ENCODE measurements around the gene COMTD1. TPM values are rescaled to one million over a fixed set of nuclear protein-coding genes. Genes with fewer than 3 reads are reported as not detected.
"Not testable (repeated sequence)": the region's sequence is repeated elsewhere in the genome, so short reads cannot be mapped to it uniquely, and the experiment has no call there.

The COMTD1 gene
- total RNA-seq, 2 donors from 2014 or later, result 9.6 to 14.4 TPM

DNA sequence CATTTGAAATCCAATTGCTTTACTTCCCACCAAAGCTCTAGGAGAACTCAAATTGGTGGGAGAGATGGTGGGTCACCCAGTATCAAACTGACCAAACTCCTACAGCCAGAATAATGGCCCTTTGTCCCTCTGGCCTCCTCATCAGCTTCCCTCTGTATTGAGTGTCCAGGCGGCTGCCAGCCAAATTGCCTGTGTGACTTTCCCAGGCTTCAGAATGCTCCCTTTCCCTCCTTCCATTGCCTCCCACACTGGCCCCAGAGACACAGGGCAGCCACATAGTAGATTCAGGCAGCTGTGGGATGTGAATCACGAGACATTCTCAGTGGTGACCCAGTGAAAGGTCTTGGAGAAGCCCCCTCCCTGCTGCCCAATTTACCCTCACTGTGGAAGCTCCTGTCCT lies 37.9 kb downstream of the COMTD1 start:
- H3K36me3 Mint-ChIP-seq (ENCODE audit: low read depth), result peaks cover 13% of the 10 kb centered on the region

DNA sequence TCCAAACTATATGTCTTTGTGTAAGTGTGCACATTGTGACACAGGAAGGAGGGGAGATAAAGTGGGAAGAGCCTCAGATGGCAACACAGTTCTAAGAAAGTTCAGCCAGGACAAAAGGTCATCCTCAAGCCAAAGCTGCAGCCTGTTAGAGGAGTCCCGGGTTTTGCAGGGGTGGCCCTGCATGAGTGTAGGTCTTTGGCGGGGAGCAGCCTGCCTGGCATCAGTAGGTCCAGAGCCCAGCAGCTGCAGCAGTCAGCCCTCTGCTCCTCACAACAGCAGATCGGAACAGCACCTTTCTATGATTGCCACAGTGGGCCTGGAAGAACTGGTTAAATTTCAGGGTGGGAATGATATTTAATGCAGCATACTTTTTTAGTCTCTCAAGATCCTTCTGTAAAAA lies 38.7 kb downstream of the COMTD1 start:
- WGBS, 2 experiments (ENCODE audit: insufficient coverage in 1 of 2, insufficient read length in 1 of 2), result 92 to 94% methylated on average over 2 to 3 of the region's 3 CpGs
- H3K4me3 ChIP-seq (ENCODE audit: low read length), result no peak overlapping the region
- no peaks in the 10 kb centered on the region for H3K27me3 ChIP-seq (ENCODE audit: control insufficient read depth, insufficient read depth, low read length, poor library complexity, severe bottlenecking)
- H3K4me1 ChIP-seq (ENCODE audit: control insufficient read depth, insufficient read depth, low read length), result no peaks in the 10 kb centered on the region
- TF ChIP-seq, protein P1, sequence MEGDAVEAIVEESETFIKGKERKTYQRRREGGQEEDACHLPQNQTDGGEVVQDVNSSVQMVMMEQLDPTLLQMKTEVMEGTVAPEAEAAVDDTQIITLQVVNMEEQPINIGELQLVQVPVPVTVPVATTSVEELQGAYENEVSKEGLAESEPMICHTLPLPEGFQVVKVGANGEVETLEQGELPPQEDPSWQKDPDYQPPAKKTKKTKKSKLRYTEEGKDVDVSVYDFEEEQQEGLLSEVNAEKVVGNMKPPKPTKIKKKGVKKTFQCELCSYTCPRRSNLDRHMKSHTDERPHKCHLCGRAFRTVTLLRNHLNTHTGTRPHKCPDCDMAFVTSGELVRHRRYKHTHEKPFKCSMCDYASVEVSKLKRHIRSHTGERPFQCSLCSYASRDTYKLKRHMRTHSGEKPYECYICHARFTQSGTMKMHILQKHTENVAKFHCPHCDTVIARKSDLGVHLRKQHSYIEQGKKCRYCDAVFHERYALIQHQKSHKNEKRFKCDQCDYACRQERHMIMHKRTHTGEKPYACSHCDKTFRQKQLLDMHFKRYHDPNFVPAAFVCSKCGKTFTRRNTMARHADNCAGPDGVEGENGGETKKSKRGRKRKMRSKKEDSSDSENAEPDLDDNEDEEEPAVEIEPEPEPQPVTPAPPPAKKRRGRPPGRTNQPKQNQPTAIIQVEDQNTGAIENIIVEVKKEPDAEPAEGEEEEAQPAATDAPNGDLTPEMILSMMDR (conservative IDR thresholded peaks at IDR 0.05), result no peak
- Mint-ChIP-seq H3K27me3 (ENCODE audit: insufficient read depth) (no peaks in the 10 kb centered on the region), H3K36me3 (ENCODE audit: low read depth) (peaks cover 14% of the 10 kb centered on the region), H3K4me1 (peaks cover 2% of the 10 kb centered on the region), H3K9me3 (no peaks in the 10 kb centered on the region), H3K27ac (no peak overlapping the region), H3K4me3 (no peak overlapping the region)
- no peaks in the 10 kb centered on the region for H3K36me3 ChIP-seq (ENCODE audit: control insufficient read depth, insufficient read depth, low read length)
- no peaks in the 10 kb centered on the region for H3K9me3 ChIP-seq (ENCODE audit: control insufficient read depth, low read length)
- no peak overlapping the region for H3K27ac ChIP-seq (ENCODE audit: low read depth, low read length)
- no peak for DNase-seq
- H3K9ac ChIP-seq (ENCODE audit: extremely low read depth, low read length, poor library complexity, severe bottlenecking), result no peak overlapping the region

More for the DNA sequence above, 37.9 kb downstream of the COMTD1 start:
- TF ChIP-seq, protein P1 (conservative IDR thresholded peaks at IDR 0.05), result no peak
- Histone ChIP-seq H3K27me3 (ENCODE audit: control insufficient read depth, insufficient read depth, low read length, poor library complexity, severe bottlenecking) (no peaks in the 10 kb centered on the region), H3K36me3 (ENCODE audit: control insufficient read depth, insufficient read depth, low read length) (no peaks in the 10 kb centered on the region), H3K4me1 (ENCODE audit: control insufficient read depth, insufficient read depth, low read length) (no peaks in the 10 kb centered on the region), H3K9me3 (ENCODE audit: control insufficient read depth, low read length) (no peaks in the 10 kb centered on the region), H3K4me3 (ENCODE audit: low read length) (no peak overlapping the region), H3K27ac (ENCODE audit: low read depth, low read length) (no peak overlapping the region), H3K9ac (ENCODE audit: extremely low read depth, low read length, poor library complexity, severe bottlenecking) (no peak overlapping the region)
- no peak for DNase-seq
- Mint-ChIP-seq H3K27ac (peak overlapping the region; percentile 63), H3K4me3 (no peak overlapping the region), H3K9me3 (no peaks in the 10 kb centered on the region), H3K27me3 (ENCODE audit: insufficient read depth) (no peaks in the 10 kb centered on the region), H3K4me1 (peaks cover 1% of the 10 kb centered on the region)
- WGBS, 2 experiments (ENCODE audit: insufficient coverage in 1 of 2, insufficient read length in 1 of 2), result 83 to 94% methylated on average over 1 to 2 of the region's 2 CpGs

DNA sequence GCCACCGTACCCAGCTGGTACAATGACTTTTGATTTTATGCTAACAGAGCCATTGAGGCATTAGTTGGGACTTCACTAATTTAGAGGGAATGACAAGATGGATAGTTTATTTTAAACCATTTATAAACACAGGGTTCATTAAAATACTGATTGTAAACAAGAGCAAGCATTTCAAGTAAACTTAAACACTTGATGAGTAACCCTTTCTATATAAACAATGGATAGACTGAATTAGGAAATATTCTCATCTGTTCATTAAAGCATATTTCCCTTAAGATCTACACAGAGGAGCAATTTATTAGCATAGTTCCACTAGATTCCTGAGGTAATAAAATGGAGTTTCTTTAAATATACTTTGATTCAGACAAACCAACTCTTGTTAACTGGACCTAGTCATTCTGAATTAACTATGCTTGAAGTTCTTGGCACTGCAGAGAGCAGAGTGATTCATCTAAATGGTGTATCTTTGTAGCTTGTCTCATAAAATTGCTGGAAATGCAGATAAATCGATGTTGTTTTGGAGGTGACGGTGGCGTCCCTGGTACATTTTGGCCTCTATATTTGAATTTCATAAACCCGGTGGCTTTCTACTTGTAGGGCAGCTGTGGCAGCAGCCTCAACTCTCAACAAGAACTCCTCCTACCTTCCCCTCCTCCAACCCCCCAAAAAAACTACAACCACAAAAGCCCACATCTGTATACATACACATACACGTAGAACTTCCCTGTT lies 40.6 kb downstream of the COMTD1 start:
- H3K9me3 ChIP-seq (ENCODE audit: control insufficient read depth, low read length), result no peaks in the 10 kb centered on the region
- no peak overlapping the region for H3K27ac Mint-ChIP-seq
- H3K9me3 Mint-ChIP-seq, result no peaks in the 10 kb centered on the region
- peaks cover 6% of the 10 kb centered on the region for H3K4me1 Mint-ChIP-seq
- peaks cover 14% of the 10 kb centered on the region for H3K36me3 Mint-ChIP-seq (ENCODE audit: low read depth)
- WGBS, 2 experiments (ENCODE audit: insufficient coverage in 1 of 2, insufficient read length in 1 of 2), result 92 to 98% methylated on average over 6 of the region's 6 CpGs
- H3K9ac ChIP-seq (ENCODE audit: extremely low read depth, low read length, poor library complexity, severe bottlenecking), result no peak overlapping the region
- no peaks in the 10 kb centered on the region for H3K4me1 ChIP-seq (ENCODE audit: control insufficient read depth, insufficient read depth, low read length)
- H3K36me3 ChIP-seq (ENCODE audit: control insufficient read depth, insufficient read depth, low read length), result no peaks in the 10 kb centered on the region
- no peak overlapping the region for H3K4me3 Mint-ChIP-seq
- no peaks in the 10 kb centered on the region for H3K27me3 Mint-ChIP-seq (ENCODE audit: insufficient read depth)
- H3K27me3 ChIP-seq (ENCODE audit: control insufficient read depth, insufficient read depth, low read length, poor library complexity, severe bottlenecking), result no peaks in the 10 kb centered on the region
- no peak overlapping the region for H3K4me3 ChIP-seq (ENCODE audit: low read length)
- TF ChIP-seq, protein P1 (conservative IDR thresholded peaks at IDR 0.05), result no peak
- H3K27ac ChIP-seq (ENCODE audit: low read depth, low read length), result no peak overlapping the region
- DNase-seq, result no peak

DNA sequence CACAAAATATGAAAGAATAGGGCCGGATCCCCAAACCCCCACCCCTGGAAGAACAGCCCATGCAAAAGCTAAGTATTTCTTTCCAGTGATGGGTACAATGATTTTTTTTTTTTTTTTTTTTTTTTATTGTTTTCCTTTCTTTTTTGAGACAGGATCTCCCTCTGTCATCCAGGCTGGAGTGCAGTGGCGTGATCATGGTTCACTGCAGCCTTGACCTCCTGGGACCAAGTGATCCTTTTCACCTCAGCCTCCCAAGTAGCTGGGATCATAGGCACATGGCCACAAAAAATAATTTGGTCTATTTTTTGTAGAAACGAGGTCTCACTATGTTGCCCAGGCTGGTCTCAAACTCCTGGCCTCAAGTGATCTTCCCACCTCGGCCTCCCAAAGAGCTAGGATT lies 41.1 kb downstream of the COMTD1 start:
- Mint-ChIP-seq H3K36me3 (ENCODE audit: low read depth) (peaks cover 14% of the 10 kb centered on the region), H3K4me1 (peaks cover 10% of the 10 kb centered on the region)
- H3K4me3 ChIP-seq (ENCODE audit: low read length); H3K9ac ChIP-seq (ENCODE audit: extremely low read depth, low read length, poor library complexity, severe bottlenecking); H3K27me3 Mint-ChIP-seq (ENCODE audit: insufficient read depth); H3K9me3 Mint-ChIP-seq; H3K27ac ChIP-seq (ENCODE audit: low read depth, low read length); H3K9me3 ChIP-seq (ENCODE audit: control insufficient read depth, low read length); H3K27ac Mint-ChIP-seq; H3K27me3 ChIP-seq (ENCODE audit: control insufficient read depth, insufficient read depth, low read length, poor library complexity, severe bottlenecking); H3K4me3 Mint-ChIP-seq; H3K4me1 ChIP-seq (ENCODE audit: control insufficient read depth, insufficient read depth, low read length); H3K36me3 ChIP-seq (ENCODE audit: control insufficient read depth, insufficient read depth, low read length); DNase-seq: not testable (repeated sequence)
- 97 to 100% methylated on average over 3 to 4 of the region's 4 CpGs for WGBS, 2 experiments (ENCODE audit: insufficient coverage in 1 of 2, insufficient read length in 1 of 2)
